NCI-H1694 treated with DMSO at 0.1 percent for 48 hours (cell line): ENCODE results near the gene UBL4A.

Experiments
- DNase-seq: peaks from one replicate; lab custom pipeline; 2025; lab: John Stamatoyannopoulos, UW

Gene UBL4A

DNA sequence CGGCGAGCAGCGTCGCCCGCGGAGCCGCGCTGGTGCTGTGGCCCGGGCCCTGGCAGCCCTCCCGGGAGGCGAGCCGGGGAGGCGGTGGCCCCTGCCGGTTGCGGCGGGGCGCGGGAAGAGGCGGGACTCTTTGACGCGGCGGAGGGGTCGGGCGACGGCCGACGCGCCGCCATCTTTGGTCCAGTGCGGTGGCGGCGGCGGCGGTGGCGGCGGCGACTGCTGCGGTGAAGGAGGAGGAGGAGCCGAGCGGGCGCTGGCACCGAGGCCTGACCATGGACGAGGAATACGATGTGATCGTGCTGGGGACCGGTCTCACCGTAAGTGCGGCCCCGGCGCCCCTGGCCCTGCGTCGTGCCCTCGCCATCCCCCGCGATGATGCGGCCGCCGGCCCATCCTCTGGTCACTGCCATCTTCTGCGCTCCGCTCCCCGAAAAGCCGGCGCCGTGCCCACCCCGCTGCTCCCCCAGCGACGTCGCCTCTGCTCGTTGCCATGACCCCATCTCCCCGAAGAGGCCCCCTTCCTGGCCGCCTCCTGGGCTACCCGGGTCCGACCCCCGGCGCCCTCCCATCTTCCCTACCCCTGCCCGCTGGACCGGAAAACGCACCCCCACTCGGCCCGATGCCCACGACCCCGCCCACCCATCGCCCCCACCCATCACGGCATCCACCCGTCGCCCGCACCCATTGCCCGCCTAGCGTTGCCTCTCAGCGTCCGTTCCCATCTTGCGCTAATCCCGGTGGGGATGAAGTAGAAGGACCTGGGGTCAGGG lies 49.2 kb downstream of the UBL4A start, which contains the start of gene GDI1:
TSS of gene GDI1 (plus strand) at position 172 of the 770 bp plus-strand sequence. CDS start at position 273, 101 bp downstream.
- no peak for DNase-seq

DNA sequence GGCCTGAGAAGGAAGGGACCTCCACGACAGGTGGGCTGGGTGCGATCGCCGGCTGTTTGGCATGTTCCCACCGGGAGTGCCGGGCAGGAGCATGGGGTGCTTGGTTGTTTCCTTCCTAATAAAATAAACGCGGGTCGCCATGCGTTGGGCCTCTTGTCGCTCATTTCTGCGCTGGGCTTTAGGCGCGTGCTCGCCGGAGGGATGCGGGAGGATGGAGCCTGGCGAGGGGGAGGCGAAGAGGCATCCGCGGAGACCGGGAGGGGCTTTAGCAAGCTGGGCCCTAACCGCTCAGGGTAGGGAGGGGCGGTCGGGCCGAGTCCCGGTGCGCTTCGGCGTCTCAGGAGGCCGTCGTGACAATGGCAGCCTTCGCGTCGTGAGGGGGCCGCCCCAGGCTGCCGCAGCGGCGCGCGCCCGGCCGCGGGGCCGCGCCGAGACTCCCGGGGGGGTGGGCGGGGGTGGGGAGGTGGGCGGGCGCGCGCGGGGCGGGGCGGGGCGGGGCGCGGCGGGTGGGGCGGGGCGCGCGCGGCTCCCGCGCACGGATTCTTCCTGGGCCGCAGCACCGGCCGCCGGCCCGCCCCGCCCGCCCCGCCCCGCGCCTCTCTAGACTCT lies 49.9 kb downstream of the UBL4A start:
- no peak for DNase-seq

DNA sequence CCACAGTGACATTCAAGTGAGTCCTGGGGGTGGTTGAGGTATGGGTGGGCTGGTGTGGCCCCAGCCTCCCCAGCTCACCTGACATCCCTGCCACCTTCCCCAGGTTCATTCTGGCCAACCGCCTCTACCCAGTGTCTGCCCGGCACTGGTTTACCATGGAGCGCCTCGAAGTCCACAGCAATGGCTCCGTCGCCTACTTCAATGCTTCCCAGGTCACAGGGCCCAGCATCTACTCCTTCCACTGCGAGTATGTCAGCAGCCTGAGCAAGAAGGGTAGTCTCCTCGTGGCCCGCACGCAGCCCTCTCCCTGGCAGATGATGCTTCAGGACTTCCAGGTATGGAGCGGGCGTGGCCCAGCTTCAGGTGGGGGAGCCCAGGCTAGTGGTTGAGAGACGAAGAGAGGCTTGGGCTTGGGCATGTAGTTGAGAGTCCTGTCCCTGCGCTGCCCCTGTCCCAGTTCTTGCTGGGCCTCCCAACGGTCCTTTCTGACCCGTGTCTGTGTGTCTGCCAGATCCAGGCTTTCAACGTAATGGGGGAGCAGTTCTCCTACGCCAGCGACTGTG lies 51.2 kb downstream of the UBL4A start:
- no peak for DNase-seq

DNA sequence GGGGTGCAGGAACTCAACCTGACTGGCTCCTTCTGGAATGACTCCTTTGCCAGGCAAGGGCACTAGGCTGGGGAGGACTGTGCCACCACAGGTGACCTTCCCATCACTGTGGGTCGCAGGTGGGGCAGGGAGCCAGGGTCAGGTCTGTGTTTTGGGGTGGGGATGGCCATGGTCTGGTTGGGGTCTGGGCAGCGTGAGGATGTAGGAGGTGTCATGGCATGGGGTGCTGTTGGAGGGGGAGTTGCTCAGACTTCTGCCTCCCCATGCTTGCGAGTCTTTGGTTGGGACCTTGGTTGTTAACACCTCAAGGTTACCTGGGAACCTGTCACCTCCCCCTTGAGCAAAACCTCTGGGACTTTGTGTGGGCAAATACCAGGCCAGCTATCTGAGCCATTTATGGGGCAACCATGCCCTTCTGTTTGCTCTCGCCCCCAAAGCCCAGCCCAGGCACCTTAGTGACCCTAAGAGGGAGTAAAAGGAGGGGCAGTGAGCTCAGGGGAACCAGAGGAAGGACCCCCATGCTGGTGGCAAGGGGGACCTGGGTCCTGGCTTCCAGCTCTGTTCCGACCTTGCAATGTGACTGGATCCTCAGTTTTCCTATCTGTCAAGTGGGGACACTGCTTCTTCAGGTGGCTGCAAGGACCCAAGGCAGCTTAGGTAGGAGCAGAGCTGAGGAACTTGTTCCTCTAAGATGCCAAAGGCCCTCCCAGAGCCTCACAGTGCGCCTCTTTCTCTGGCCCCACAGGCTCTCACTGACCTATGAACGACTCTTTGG lies 51.8 kb downstream of the UBL4A start:
- DNase-seq = no peak
